ENCODE measurements around the gene SDF2.

- TF ChIP-seq ESRRG (CRISPR knock-in tag; IDR thresholded peaks at IDR 0.05) (no peak), POU6F1 (CRISPR knock-in tag; IDR thresholded peaks at IDR 0.05; ENCODE audit: borderline replicate concordance, low read depth) (no peak), TOX (CRISPR knock-in tag; IDR thresholded peaks at IDR 0.05; ENCODE audit: borderline replicate concordance) (no peak), PATZ1 (CRISPR knock-in tag; IDR thresholded peaks at IDR 0.05; ENCODE audit: borderline replicate concordance) (no peak)
Observed at GRCh38 chr17:28598389-28598788, 63.3 kb downstream of the SDF2 start.
